HG03139 (cell line): ENCODE results near the gene NDST1.

Experiments
- ATAC-seq: cut with Tn5 transposase; IDR thresholded peaks from one replicate; pipeline ENCODE4 v1.9.1; 2021; ENCODE audit not compliant: unreplicated experiment

Gene NDST1

DNA sequence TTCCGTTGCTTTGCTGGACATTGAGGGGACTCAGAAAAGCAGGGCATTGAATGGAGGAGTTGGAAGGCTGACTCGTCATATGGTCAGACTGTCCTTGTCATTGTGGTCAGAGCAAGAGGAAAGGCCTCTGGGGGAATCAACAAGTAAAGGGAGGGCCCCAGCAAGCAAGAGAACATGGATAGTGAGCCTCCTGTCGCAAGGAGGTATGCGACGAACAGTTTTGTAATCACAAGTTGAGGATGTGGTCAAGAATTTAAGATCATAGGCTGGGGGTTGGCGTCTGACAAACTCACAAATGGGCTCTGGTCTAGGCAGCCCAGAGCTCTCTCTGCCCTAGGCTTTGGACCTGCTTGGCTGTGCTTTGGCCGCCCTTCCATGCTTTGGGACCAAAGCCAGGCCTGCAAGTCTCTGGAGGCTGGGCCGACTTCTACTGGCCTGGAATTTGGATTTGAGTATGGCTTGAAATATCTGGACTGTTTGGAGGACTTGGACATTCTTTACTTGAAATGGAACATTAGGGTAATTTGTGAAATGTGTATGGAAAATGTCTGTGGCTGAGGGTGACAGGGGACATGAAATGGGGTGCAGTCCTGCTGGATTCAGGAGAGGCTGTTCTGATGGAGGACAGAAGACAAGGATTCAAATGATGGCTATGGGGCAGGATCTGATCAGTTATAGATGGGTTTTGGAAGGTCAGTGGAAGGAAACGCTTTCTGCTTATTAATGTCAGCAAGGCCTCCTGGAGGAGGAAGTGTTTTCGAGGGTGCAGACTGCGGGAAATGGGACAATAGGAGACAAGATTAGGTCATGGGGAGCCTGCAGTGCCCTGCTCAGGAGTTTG lies 19.2 kb upstream of the NDST1 start:
- ATAC-seq, result no peak

DNA sequence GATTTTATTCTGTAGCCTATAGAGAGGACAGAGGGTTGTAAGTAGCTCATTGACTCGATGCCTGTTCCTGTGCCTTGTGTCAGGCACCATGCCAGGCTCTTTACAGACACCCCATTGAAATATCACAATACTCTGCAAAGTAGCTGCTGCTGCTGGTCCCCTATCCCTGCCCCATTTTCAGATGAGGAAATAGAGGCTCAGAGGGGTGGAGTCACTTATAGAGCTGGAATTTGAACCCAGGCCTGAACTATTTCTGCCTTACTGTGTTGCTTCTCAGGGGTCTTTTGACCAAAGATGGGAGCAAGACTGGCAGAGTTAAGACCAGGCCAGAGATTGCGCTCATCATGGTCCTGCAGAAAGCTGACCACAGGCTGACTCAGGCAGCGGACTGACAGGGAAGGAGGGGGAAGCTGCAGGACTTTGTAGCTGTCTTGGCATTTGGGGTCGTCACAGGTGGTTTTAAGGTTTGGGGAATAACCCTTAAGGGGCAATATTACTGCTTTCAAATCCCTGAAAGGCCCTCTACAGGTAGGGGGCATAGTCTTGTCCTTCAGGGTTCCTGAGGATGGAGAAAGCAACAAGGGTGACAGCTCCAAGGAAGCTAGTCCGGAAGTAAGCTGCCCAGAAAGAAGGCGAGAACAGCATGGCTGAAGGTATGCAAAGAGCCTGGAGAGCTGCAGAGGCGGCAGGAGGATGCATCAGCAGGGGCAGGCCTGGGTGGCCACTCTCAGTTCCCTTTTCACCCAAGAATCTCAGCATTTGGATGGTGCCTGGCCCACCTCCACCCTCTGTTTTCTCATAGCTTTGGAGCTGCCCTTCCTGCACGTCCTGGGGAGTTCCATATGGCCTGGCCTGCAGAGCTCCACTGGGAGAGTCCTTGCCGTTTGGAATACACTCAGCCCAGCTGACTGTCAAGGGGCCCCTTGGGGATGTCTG lies 18.3 kb upstream of the NDST1 start:
- ATAC-seq, result peak; percentile 83

DNA sequence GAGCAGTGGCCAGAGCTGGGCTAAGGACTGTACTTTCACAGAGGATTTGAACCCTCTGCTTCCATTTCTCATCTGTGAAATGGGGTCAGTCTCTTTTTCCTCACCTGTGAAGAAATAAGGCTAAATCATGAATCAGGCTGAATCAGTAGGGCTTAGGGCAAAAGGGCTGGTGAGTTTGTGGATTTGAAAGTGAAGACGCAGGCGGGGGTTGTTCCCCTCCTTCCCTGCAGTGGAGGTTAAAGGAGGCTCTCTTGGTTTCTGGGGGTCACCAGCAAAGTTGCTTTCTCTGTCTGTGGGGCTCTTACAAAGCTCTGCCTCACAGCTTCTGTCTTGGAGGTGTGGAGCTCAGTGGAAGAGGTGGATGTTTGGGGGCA lies 17.6 kb upstream of the NDST1 start:
- no peak for ATAC-seq

DNA sequence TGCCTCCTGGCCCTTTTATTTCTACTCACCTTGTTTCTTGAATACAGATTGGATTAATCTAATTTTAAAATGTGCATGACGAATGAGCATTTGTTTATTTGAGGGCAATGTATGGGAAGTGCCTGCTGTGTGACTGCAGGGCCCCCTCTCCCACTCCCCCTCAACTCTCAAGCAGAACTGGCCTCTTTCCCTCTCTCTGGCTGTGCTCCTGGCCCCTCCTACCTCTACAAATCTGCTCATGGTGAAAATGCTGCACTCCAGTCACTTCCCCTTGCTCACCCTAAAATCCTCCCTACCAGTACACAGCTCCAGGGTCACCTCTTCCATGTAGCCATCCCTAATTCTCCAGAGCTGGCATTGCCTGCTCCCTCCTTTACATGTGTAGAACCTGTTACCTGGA lies 17.2 kb upstream of the NDST1 start:
- no peak for ATAC-seq

DNA sequence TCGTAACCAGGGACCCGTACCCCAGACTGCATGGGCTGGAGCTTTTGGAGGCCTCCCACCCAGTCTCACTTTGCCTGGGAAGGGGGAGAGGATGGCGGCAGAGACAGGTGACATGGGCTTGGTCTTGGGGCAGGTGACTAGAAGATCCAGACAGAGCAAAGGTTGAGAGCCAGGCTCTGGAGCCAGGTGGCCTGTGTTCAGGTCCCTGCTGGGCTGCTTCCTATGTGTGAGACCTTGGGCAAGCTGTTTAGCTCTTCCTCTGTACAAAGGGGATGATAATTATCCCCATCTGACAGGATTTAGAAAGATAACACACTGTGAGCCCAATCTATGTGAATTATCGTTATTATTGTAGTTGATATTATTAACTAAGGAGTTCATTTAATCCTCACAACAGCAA lies 16.1 kb upstream of the NDST1 start:
- no peak for ATAC-seq

DNA sequence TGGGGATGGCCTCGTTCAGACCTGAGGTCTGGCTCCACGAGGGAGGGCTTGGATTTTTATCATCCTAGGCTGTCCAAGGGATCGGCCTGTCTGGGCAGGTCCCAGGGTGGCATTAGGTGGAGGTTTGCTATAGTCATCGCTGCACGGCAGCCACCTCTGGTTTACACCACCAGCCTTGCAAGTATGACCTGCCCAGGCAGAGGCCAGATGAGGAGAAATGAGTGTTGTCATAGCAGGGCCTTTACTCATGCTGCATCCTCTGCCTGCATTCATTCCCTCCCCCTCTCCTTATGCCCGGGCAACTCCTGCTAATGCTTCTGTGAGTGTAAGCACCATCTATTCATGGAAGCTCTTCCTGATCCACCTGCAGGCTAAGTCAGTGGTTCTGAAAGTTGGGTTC lies 15.3 kb upstream of the NDST1 start:
- no peak for ATAC-seq

DNA sequence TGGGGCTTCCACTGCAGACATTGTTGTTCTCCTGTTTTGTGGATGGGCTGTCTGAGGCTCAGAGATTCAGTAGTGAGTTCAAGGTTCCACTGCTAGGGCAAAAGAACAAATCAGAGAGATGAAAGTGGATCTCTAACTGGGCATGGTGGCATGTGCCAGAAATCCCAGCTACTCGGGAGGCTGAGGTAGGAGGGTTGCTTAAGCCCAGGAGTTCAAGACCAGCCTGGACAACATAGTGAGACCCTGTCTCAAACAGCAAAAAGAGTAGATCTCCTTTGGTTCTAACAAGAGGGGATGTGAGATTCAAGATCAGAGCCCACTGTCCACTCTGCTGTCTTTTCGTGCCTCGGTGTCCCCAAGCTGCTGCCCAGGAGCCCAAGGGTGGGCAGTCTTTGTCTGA lies 11.8 kb upstream of the NDST1 start:
- no peak for ATAC-seq

DNA sequence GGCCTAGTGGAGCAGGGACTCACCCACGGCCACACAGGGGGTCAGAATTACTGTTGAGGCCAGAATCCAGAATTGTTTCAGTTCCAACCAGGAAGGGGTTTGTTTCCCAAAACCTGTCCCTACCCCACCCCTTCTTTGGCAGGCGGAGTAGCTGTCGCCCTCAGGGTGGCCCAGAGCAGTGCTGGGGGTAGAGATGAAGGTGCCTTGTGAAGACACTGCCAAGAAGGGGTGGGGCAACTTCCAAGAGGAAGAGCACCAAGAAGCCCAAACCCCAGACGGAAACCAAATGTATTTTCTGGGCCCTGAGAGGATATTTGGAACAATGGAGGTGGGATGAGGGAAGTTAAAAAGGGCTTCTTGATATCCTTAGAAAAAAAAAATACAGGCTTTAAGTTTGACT lies 11.4 kb upstream of the NDST1 start:
- no peak for ATAC-seq

DNA sequence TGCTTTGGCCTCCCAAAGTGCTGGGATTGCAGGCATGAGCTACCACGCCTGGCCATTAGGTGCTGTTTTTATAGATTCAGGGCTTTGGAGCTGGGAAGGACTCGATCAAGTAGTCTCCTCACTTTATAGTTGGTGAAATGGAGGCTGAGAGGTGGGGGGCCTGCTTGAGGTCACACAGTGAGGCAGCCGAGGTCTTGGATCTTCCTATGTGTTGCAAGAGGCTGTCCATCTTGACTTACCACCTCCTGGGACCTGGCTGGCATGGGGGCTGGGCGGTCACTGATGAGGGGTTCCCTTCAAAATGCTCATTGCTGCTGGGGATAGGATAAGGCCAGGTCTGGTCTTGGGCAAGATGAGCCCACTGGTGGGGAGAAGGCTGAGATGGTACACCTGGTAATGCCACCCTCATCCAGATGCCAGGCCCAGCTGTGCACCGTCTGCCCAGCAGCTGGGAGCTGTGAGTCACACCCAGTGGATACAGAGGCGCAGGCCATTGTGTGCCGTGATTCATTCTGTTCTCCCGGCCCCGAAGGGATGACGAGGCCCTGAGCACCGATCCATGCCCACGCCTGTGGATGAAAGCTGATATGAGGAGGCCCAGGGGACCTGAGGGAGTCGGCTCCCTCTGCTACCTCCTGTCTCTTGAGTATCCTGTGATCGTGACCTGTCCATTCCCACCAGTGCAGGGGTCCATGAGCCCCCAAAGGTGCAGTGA lies 10.5 kb upstream of the NDST1 start:
- ATAC-seq, result no peak

DNA sequence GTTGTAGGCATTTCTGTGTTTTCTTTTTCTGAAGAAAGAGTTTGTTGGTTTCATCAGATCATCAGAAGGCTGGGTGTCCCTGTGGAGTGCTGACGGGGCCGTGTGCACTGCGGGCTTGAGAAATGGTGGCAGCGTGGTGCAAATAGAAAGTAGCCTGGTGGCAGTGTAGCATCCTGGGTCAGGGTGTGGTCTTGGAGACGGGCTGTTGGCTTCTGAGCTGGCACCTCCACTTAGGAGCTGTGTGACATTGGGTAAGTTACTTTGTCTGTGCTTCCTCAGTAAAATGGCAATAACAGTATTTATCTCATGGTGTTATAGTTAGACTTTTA lies 10.0 kb upstream of the NDST1 start:
- no peak for ATAC-seq

DNA sequence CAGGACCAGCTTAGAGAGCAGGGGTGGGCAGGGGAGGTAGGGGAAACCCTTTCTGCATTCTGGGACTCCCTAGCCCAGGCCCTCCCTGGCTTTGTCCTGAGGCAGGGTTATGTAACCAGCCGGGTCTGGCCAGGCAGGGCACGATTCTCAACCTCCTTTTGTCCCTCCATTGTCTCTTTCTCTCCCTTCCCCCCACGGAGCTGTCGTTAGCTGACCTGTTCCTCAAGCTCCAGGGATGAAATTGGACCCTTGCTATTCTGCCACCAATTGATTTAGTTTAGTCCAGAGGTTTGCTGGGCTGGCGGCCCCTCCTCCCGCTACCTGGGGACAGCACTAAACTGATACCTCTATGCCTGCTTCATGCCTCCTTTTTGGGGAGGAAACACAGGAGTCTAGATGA lies 9.4 kb upstream of the NDST1 start:
- no peak for ATAC-seq

DNA sequence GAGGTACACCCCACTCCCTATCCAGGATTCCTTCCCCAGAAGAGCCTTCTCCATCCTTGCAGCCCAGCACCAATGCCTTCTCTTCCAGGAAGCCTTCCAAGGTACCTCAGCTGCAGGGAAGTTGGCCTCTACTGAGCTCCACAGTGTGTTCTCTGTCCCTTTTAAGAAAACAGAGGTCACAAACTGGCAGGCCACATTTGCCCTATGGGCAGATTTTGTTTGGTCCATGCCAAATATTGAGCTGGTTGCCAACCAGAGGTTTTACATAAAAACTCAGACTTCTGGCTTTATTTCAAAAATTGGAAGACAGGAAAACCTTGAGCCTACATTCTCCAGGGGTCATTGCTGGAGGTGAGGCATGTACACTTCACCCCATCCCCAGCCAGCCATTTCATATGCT lies 9.0 kb upstream of the NDST1 start:
- no peak for ATAC-seq

DNA sequence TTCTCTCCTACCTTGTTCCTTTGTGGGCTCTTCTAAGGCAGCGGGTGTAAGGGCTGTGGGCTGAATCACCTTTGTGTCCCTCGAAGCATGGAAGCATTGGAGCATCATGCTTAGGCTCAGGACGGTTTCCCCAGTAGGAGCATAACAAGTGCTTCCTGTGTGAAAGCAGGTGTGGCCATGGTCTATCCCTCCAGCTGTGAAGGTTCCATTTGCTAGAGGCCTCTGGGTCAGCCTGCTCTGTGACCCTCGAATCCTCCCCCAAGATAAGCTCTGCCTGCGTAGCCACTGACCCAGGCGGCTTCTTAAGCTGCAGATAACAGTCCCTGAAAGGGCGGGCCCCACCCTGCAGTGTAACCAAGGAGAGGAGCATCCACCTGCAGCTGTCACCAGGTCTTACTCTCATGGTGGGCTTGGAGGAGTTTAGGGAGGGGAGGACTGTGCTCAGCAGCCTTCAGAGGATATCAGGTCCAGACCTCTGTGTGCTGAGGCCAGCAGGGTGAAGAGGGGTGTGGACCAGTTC lies 8.4 kb upstream of the NDST1 start:
- ATAC-seq, result no peak

DNA sequence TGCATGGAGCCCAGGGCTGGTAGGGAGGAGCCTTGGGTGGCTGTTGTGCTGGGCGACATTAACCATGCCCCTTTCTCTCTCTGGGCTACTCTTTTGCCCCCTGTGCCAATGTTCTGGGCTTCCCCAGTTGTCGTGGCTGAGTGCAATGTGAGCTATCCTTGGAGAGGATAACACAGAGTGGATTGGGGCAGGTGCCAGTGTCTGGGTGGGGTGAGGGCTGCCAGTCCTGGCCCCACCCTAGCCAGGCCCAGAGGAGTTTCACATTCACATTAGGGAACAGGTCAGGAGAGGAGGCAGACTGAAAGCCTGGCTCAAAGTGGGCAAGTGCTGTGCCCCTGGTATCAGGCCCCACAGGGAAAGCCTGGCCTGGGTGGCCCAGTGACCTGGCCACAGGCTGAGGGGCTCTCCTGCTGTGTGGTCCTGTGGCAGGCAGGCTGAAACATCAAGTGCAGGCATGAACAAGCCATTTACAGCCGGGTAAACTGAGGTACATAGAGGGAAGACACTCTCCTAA lies 7.5 kb upstream of the NDST1 start:
- no peak for ATAC-seq

DNA sequence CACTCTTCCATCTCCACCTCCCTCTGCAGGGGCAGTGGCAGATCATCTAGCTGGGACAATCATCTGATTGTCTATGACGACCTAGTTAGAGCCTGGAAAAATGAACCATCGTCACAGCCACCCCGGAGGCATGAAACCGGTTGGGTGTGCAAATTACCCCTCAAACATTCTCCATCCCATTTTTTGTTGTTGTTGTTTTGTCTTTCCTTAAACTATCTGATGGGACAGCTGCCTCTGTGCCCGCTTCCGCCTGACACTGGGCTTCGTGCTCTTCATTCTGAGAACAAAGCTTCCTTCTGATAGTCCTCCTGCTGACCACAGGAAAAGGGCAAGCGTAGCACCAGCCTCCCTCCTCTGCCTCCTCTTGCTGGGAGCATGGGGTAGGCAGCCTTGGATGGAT lies 7.0 kb upstream of the NDST1 start:
- ATAC-seq, result no peak

DNA sequence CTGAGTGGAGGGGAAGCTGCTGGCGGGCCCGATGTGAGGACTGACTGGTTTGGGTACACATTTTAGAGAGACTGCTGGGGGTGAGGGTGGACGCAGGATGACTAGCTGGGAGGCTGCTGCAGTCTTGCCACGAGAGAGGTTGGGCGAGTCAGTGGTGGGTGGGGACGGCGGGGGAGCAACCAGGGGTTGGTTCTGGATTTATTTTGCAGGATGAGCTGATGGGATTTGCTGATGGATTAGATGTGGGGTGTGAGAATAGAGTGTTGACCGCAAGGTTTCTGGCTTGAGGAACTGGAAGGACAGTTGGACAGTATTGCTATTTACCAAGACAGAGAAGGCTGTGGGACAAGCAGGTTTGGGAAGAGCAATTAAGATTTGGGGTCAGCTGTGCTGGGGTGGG lies 5.8 kb upstream of the NDST1 start:
- no peak for ATAC-seq

DNA sequence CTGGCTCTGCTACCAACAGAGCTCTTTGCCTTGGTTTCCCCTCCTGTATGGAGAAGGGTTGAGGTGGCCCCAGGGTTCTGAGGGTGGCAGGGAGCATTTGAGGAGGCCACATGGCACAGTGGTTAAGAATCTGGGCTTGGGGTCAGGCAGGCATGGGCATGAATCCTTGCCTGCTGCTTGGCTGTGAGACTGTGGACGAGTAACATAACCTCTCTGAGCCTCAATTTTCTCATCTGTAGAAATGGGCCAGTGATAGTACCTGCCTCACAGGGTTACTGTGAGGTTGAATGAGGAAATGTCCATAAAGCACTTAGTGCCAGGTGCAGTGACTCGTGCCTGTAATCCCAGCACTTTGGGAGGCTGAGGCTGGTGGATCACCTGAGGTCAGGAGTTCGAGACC lies 5.1 kb upstream of the NDST1 start:
- no peak for ATAC-seq

DNA sequence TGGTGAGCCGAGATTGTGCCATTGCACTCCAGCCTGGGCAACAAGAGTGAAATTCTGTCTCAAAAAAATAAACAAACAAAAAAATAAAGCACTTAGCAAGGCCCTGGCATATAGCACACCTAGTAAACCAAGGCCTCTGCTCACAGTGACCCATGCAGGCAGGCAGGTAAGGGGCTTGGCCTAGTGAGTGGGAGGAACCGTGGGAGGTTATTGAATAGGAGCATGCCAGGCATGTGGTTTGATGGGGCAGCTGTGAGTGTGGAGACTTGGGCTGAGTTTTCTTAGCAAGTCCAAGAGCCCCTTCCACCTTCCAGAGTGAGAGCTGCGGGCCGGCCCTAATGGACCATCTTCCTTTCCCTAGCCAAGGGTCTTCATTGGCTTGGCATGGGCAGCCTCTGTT lies 4.5 kb upstream of the NDST1 start:
- no peak for ATAC-seq

DNA sequence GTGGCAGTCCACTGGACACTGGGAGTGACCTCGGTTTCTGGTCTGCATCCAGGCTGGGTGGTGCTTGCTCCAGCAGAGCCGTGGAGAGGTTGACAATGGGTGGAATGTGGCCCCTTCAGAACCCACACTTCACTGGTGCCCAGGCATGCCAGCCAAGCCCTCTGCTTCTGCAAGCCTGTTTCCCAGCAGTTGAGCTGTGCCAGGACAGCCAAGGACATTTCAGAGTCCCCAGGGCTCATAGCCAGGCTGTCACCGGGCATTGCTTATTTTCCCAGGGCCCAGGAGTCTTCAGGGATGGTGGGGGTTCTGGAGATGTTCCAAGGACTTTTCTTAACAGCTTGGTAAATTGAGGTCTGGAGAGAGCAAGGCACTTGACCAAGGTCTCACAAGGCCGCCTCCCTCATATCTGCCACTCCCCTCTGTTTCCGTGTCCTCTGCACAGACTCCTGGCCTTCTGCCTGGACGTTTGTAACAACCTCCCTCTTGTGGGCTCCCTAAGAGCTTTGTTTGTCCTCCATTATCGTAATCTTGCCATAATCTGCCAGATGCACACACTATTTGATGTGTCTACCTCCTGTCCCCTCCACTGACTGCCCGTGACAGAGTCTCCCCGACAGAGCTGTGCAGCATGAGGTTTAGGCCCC lies 3.8 kb upstream of the NDST1 start:
- ATAC-seq, result no peak

DNA sequence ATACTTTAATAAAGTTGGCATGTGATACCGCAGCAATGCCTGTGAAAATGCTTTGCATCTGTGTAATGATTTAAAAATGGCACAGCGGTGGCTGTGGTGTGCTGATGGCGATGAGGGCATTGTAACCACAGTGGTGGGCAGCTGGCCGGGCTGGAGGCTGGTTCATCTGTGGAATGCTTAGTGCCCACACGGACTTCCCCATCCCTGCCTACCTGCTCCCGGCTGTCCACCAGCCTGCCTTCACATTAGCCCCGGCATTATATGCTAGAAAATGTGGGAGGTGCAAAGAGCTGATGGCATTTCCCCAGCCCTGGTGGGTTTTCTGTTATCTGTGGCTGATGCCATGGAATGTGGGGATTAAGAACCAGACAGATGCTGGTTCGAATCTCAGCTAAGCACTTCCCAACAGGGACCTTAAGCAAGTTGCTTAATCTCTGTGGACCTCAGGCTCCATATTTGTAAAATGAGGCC lies 2.9 kb upstream of the NDST1 start:
- no peak for ATAC-seq

DNA sequence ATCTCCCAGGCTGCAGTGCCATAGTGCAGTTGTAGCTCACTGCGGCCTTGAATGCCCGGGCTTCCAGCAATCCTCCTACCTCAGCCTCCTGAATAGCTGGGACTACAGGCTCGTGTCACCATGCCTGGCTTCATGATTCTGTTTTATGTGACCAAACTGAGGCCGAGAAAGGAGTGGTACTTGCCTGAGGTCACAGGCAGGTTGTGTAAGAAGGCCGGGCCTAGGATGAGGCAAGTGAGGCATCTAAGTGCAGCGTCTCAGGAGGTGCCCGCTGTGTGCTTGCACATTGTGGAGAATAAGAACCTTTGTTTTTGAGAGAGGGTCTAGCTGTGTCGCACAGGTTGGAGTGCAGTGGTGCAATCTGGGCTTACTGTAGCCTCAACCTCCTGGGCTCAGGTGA lies 2.1 kb upstream of the NDST1 start:
- no peak for ATAC-seq
